ENCODE data around the gene FOS. TPM values are rescaled to one million over a fixed set of nuclear protein-coding genes. Genes with fewer than 3 reads are reported as not detected.

The FOS gene
- total RNA-seq, 1 experiment from 2014 or later = 149 TPM

DNA sequence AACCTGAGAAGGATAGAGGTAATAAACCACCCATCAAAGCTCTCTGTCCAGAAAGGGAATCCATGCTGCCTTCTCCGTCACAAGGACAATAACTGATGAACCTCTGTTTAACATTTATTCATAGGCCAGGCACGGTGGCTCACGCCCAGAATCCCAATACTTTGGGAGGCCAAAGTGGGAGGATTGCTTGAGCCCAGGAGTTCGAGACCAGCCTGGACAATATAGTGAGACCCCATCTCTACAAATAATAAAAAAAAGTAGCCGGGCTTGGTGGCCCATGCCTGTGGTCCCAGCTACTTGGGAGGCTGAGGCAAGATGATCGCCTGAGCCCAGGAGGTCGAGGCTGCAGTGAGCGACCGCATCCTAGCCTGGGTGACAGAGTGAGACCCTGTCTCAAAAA lies 7.1 kb upstream of the FOS start:
- no peak overlapping the region for H3K4me3 Mint-ChIP-seq (ENCODE audit: low read depth, unreplicated experiment)
- CTCF ChIA-PET = interaction anchor here (0.7 kb wide), 2 partner anchors 15 to 35 kb away, joined by 4 to 5 read pairs; no protein-coding TSS in a partner anchor
- no TSS peak for BruUV-seq (replicated peaks)
- no peak overlapping the region for H3K27ac Mint-ChIP-seq (ENCODE audit: unreplicated experiment)
- H3K4me1 Mint-ChIP-seq (ENCODE audit: low read depth, unreplicated experiment) = peaks cover 9% of the 10 kb centered on the region
- H3K9me3 Mint-ChIP-seq (ENCODE audit: low read depth, unreplicated experiment) = no peaks in the 10 kb centered on the region
- H3K36me3 Mint-ChIP-seq (ENCODE audit: insufficient read depth, unreplicated experiment) = no peaks in the 10 kb centered on the region
- no peaks in the 10 kb centered on the region for H3K27me3 Mint-ChIP-seq (ENCODE audit: unreplicated experiment)
- intact Hi-C loops (cut with micrococcal nuclease; ENCODE audit: unreplicated experiment) = no loop called here
- no peak for DNase-seq
- TF ChIP-seq, protein P1, sequence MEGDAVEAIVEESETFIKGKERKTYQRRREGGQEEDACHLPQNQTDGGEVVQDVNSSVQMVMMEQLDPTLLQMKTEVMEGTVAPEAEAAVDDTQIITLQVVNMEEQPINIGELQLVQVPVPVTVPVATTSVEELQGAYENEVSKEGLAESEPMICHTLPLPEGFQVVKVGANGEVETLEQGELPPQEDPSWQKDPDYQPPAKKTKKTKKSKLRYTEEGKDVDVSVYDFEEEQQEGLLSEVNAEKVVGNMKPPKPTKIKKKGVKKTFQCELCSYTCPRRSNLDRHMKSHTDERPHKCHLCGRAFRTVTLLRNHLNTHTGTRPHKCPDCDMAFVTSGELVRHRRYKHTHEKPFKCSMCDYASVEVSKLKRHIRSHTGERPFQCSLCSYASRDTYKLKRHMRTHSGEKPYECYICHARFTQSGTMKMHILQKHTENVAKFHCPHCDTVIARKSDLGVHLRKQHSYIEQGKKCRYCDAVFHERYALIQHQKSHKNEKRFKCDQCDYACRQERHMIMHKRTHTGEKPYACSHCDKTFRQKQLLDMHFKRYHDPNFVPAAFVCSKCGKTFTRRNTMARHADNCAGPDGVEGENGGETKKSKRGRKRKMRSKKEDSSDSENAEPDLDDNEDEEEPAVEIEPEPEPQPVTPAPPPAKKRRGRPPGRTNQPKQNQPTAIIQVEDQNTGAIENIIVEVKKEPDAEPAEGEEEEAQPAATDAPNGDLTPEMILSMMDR (IDR thresholded peaks at IDR 0.05; ENCODE audit: unreplicated experiment) = no peak

DNA sequence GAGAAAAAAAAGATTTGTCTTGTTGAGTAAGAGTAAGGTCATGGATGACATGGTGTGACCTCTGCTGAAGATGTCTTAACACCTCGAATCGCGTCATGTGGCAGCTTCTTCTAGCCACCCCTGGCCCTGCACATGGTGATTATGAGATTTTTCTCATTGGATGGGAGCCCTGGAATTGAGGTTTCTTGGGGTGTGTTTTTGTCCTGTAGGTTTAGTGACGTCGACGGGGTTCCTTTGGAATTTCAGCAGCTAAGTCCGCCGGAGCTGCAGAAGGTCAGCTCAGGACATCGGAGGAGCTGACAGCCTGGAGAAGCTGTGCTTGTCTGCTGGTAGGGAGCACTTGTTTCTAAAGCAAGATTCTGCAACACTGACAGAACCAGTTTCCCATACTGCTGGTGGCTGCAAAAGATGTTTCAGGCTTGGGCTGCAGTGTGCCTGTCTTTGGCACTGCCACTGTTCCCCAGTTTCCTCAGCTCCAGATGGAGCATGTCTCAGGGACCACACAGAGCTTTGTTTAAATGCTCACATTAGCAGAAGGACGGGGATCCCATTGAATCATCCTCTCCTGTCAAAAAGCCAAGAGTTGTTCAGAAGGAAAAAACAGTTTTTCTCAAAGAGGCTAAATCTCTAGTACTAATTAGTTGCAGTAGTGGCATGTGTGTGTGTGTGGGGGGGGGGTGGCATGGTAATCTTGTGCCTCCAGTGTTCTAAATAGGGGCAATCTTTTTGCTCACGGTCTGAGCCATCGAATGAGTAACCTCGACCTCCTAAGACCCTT lies 5.2 kb upstream of the FOS start:
- peaks cover 9% of the 10 kb centered on the region for H3K4me1 Mint-ChIP-seq (ENCODE audit: low read depth, unreplicated experiment)
- no peak overlapping the region for H3K4me3 Mint-ChIP-seq (ENCODE audit: low read depth, unreplicated experiment)
- peaks cover 19% of the 10 kb centered on the region for H3K36me3 Mint-ChIP-seq (ENCODE audit: insufficient read depth, unreplicated experiment)
- no peak for DNase-seq
- TF ChIP-seq, protein P1 (IDR thresholded peaks at IDR 0.05; ENCODE audit: unreplicated experiment) = no peak
- intact Hi-C loops (cut with micrococcal nuclease; ENCODE audit: unreplicated experiment) = no loop called here
- no TSS peak for BruUV-seq (replicated peaks)
- H3K27ac Mint-ChIP-seq (ENCODE audit: unreplicated experiment) = no peak overlapping the region
- no peaks in the 10 kb centered on the region for H3K9me3 Mint-ChIP-seq (ENCODE audit: low read depth, unreplicated experiment)
- CTCF ChIA-PET = interaction anchor here (0.6 to 1.4 kb wide), 2 partner anchors 14 to 24 kb away, joined by 4 to 5 read pairs; no protein-coding TSS in a partner anchor
- no peaks in the 10 kb centered on the region for H3K27me3 Mint-ChIP-seq (ENCODE audit: unreplicated experiment)

DNA sequence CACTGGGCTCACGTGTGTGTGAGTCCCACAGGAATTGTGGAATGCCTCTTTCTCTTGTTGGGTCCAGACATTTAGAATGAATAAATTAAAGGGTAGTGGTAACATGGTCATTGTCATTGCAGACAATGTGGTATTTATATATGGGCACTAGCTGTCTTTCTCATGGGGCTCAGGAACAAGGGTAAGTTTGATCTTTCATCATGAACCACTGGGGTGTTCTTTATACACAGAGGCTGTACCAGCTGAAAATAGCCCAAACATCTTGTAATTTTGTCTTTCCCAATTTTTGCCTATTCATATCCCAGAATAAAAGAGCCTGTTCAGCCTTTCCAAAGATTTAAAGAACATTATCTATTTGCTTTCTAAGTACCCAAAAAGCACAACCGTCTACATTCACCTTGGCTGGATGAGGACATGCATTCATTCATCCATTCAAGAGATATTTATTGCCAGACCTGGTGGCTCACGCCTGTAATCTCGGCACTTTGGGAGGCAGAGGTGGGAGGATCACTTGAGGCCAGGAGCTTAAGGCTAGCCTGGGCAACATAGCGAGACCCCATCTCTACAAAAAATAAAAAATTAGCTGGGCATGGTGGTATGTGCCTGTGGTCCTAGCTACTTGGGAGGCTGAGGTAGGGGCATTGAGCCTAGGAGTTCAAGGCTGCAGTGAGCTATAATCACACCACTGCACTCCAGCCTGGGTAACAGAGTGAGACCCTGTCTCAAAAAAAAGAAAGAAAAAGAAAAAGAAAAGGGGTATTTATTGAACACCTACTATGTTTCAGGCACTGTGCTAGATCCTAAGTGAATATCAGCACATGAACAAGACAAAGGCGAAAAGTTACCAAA lies 4.4 kb upstream of the FOS start:
- Mint-ChIP-seq H3K36me3 (ENCODE audit: insufficient read depth, unreplicated experiment) (peaks cover 27% of the 10 kb centered on the region), H3K9me3 (ENCODE audit: low read depth, unreplicated experiment) (no peaks in the 10 kb centered on the region), H3K4me1 (ENCODE audit: low read depth, unreplicated experiment) (peaks cover under 1% of the 10 kb centered on the region), H3K4me3 (ENCODE audit: low read depth, unreplicated experiment) (no peak overlapping the region), H3K27me3 (ENCODE audit: unreplicated experiment) (no peaks in the 10 kb centered on the region), H3K27ac (ENCODE audit: unreplicated experiment) (no peak overlapping the region)
- TF ChIP-seq, protein P1 (IDR thresholded peaks at IDR 0.05; ENCODE audit: unreplicated experiment) = no peak
- no peak for DNase-seq
- BruUV-seq (replicated peaks) = no TSS peak
- CTCF ChIA-PET = interaction anchor here (1.4 kb wide), 1 partner anchor 15 kb away, joined by 4 read pairs; no protein-coding TSS in a partner anchor
- intact Hi-C loops (cut with micrococcal nuclease; ENCODE audit: unreplicated experiment) = no loop called here

DNA sequence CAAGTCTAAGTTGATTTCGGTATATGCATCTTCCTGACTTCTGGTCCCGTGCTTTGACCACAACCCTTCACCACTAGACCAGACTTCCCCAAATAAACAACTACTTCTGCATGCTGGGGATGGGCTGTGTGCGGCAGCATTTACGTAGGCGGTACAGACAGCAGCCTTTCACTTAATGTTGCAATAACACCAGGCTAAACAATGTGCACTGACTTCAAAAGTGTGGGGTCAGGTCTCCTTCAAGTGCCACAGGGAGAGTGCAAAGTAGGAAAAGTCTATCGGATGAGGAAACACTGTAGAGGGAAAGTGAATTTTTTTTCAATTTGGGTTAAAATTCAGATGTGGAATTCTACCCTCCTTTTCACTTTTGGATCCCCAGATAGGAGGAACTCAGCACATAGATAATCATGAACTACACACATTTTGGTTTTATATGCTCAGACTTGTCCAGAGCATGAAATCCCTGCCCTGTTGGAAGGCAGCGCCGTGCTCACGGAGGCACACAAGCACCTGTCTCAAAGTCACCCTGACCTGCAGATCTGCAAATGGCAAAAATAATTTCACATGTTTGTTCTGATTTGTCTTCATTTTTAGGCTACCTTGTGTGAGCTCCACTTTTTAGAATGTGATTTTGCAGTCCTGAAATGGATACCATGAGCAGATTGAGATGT lies 3.6 kb upstream of the FOS start:
- intact Hi-C loops (cut with micrococcal nuclease; ENCODE audit: unreplicated experiment) = no loop called here
- no TSS peak for BruUV-seq (replicated peaks)
- TF ChIP-seq, protein P1 (IDR thresholded peaks at IDR 0.05; ENCODE audit: unreplicated experiment) = no peak
- Mint-ChIP-seq H3K4me1 (ENCODE audit: low read depth, unreplicated experiment) (no peaks in the 10 kb centered on the region), H3K27me3 (ENCODE audit: unreplicated experiment) (no peaks in the 10 kb centered on the region), H3K27ac (ENCODE audit: unreplicated experiment) (no peak overlapping the region), H3K9me3 (ENCODE audit: low read depth, unreplicated experiment) (no peaks in the 10 kb centered on the region), H3K4me3 (ENCODE audit: low read depth, unreplicated experiment) (no peak overlapping the region), H3K36me3 (ENCODE audit: insufficient read depth, unreplicated experiment) (peaks cover 34% of the 10 kb centered on the region)
- CTCF ChIA-PET = interaction anchor here (0.9 kb wide), 1 partner anchor 36 kb away, joined by 4 read pairs; no protein-coding TSS in a partner anchor
- DNase-seq = no peak

All from Calu3 (cell line).